ENCODE data around the gene LIN37. TPM values are rescaled to one million over a fixed set of nuclear protein-coding genes. Genes with fewer than 3 reads are reported as not detected.
"Not testable (repeated sequence)": the region's sequence is repeated elsewhere in the genome, so short reads cannot be mapped to it uniquely, and the experiment has no call there.

Gene LIN37
- total RNA-seq, 2 donors from 2014 or later = 8.3 to 9.4 TPM

DNA sequence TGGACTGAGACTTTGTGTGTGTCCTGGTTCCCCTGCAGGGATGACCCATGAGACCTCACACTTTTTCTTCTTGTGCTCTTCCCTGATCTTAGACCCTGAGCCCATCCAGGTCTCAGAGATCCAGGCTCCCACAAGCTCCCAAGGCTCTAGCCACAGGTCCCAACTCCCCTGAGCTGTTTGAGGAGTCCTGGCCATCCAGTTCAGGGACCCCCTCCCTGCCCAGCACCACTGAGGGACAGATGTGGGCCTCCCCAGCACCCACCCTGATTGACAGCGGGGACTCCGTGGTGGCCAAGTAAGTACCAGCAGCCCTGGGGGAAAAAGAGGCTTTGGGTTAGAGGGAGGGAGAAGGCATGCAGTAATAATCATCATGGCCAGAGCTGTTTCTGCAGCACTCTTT, 11.3 kb downstream of the LIN37 start:
- no peak for DNase-seq (ENCODE audit: low spot score)
- intact Hi-C loops (cut with DNase I) = no loop called here

DNA sequence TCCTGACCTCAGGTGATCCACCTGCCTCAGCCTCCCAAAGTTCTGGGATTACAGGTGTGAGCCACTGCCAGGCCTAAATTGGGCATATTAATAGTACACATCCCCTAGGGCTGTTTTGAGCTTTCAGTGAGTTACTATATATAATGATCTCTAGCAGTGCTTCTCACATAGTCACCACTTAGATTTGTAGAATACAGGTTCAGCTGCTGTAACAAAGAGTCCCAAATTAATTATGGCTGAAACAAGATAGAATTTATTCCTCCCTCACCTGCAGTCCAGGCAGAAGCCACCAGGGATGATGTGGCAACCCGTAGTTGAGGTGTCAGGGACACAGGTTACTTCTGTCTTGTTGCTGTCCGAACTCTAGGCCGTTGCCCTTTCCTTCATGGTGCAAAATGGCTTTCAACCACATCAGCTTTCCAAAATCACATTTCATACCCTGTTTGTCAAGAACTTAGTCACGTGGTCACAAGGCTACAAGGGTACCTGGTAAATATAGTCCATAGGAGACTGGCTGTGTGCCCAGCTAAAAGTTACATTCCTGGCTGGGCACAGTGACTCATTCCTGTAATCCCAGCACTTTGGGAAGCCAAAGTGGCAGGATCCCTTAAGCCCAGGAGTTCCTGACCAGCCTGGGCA, 12.5 kb downstream of the LIN37 start:
- intact Hi-C loops (cut with DNase I) = no loop called here
- no peak for DNase-seq (ENCODE audit: low spot score)

DNA sequence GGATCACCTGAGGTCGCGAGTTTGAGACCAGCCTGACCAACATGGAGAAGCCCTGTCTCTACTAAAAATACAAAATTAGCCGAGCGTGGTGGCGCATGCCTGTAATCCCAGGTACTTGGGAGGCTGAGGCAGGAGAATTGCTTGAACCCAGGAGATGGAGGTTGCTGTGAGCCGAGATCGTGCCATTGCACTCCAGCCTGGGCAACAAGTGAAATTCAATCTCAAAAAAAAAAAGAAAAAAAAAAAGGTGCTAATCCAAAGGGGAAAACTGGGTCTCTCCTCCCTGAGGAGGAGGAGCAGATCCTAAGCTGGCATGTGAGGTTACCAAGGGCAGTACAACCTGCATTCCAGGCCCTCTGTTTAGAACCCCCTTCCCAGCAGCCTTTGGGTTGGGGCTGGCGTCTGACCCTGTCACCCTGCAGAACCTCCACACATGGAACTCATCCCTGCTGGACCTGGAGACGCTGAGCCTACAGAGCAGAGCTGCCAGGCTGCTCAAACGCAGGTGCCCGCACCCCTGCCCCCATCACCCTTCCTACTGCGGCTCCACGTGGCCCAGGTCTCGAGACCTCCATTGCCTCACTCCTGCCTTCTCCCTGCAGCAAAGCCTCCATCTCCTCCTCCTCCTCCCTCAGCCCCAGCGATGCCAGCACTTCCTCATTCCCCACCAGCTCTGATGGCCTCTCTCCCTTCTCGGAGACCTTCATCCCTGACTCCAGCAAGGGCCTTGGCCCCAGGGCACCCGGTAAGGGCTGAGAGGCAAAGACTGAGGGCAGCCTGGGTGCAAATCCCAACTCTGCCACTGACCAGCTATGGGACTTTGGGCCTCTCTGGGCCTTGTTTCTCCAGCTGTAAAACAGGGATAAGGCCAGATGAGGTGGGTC, 16.3 kb downstream of the LIN37 start:
- DNase-seq (ENCODE audit: low spot score) = no peak
- intact Hi-C loops (cut with DNase I) = no loop called here

DNA sequence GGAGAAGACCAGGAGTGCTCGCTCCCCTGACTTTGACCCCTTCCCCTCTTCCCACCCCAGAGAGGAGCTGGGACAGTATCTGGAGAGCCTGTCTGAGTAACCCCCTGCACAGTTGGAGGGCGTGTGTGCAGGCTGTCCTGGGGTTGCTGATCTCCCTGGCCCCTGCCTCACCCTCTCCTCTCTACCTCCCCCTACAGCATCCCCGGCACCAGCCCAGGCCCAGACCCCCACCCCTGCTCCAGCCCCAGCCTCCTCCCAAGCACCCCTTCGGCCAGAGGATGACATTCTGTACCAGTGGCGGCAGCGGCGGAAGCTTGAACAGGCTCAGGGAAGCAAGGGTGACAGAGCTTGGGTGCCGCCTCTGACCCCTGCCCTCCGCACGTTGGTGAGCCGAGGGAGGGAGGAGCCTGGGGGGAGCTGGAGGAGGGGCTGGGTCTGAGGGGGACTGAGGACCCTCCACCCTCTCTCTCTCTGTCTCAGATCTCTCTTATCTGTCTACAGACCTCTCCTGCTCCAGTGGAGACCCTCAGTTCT, 18.3 kb downstream of the LIN37 start:
- no peak for DNase-seq (ENCODE audit: low spot score)
- intact Hi-C loops (cut with DNase I) = no loop called here

DNA sequence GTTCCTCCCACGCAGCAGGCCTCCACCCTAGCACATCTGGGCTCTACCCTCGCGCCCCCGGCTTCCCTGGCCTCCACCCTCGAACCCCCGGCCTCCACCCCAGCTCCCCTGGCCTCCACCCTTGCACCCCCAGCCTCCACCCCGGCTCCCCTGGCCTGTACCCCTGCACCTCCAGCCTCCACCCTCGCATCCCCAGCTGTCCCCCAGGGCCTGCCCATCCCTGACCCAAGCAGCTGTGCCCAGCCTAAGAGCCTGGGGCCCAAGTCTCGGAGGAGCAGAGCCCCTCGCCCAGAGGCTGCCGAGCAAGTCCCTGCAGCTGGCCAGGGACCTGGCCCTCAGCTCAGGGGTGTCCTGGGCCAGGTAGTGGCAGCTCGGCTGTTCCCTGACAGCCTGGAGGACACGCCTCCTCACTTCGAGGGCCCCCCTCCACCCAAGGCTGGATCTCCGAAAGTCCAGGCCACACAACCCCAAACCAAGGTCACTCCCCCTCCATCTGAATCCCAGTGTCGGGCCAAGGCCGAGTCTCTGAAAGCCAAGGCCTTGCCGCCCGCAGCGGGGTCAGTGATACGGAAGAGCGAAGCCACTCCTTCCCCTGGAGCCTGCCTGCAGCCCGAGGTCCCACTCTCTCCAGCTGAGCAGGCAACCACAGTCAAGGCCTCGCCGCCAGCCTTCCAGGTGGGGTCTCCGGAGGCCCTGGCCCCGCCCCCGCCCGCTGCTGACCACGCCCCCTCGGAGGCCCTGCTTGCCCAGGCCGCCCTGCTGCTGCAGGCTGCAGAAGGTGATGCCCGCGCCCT, 19.1 kb downstream of the LIN37 start:
- DNase-seq (ENCODE audit: low spot score) = no peak
- intact Hi-C loops (cut with DNase I) = no loop called here

DNA sequence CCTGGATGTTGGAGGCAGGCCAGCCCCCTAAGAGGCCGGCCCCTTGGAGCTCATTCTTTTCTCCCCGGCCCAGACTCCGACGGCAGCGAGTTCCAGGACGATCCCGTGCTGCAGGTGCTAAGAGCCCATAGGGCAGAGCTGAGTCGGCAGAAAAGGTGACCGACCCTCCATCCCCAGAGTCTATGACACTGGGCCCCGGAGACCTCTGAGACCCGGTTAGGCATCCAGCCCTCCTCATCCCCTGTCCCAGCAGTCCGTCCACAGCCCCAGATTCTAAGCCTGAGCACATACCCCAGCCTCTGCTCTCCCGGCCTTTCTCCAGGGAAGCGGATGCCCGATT, 19.7 kb downstream of the LIN37 start:
- intact Hi-C loops (cut with DNase I) = no loop called here
- DNase-seq (ENCODE audit: low spot score) = no peak

DNA sequence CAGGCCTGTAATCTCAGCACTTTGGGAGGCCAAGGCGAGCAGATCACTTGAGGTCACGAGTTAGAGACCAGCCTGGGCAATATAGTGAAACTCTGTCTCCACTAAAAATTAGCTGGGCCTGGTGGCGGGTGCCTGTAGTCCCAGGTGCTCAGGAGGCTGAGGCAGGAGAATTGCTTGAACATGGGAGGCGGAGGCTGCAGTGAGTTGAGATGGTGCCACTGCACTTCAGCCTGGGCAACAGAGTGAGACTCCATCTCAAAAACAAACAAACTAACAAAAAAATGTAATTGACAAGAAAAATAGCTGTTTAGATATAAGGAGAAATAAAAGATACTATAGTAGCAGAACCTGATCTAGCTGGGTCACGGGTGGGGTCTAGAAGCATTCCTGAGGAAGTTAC, 24.0 kb downstream of the LIN37 start:
- intact Hi-C loops (cut with DNase I); DNase-seq (ENCODE audit: low spot score): not testable (repeated sequence)

DNA sequence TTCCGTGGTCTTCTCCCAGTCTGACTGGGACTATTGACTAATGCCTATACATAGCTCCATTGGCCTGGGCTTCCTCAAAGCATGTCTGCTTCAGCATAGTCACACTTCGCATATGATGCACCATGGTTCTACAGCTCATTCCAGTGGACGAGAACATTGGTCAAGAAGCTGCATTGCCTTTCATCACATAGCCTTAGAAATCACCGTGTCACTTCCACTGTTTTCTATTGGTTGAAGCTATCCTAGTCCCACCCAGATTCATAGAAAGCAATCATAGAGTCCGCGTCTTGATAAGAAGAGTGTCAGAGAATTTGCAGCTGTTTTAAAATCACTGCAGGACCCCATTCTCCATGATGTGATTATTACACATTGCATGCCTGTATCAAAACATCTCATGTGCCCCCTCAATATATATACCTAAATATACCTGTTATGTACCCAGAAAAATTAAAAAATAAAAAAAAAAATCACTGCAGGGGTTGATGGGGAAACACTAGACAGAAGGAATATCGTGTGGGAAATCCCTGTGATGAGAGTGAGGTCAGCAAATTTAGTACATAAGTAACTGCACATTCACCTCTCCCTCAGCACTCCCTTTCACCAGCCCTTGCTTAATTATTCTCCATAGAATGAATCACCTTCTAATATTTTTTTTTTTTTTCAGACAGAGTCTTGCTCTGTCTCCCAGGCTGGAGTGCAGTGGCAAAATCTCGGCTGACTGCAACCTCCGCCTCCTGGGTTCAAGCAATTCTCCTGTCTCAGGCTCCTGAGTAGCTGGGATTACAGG, 24.8 kb downstream of the LIN37 start:
- DNase-seq (ENCODE audit: low spot score) = no peak
- intact Hi-C loops (cut with DNase I) = no loop called here

DNA sequence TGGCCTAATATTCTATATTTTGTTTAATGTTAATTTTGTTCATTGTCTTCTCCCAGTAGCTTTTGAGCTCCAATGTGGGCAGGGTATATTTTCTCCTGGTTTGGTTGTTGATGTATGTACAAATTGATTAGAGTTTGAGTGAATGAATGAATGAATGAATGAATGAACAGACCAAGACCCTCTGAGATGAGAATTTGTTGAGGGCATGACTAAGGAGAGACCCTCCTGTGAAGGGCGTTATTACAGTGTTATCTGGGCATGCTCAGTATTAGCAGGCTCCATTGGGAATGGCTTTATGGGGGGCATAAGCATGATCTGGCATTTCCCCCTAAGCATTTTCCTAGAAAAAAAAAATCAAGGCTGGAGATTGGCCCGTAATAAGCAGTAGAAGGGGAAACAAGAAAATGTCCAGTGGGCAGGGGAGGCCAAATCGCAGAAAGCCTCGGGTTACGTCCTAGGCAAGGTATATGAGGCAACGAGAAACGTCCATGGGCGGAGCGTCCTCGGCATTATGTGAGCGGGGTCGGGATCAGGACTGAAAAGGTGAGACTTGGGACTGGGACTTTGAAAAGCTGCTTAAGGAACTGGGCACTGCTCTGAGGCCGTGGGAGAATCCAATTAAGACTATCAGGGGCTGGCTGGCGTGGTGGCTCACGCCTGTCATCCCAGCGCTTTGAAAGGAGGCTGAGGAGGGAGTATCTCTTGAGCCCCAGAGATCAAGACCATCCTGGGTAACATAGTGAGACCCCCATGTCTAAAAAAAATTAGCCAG, 26.1 kb downstream of the LIN37 start:
- intact Hi-C loops (cut with DNase I) = no loop called here
- DNase-seq (ENCODE audit: low spot score) = no peak

DNA sequence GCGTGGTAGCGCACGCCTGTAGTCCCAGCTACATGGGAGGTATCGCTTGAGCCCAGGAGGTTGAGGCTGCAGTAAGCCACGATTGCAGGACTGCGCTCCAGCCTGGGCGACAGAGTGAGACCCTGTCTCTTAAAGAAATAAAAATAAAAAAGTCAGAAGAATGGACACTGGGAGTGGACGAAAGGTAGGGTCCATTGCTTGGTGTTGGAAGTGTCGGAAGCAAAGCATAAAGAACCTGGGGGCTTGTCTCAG, 26.6 kb downstream of the LIN37 start:
- DNase-seq (ENCODE audit: low spot score) = no peak
- intact Hi-C loops (cut with DNase I) = no loop called here

DNA sequence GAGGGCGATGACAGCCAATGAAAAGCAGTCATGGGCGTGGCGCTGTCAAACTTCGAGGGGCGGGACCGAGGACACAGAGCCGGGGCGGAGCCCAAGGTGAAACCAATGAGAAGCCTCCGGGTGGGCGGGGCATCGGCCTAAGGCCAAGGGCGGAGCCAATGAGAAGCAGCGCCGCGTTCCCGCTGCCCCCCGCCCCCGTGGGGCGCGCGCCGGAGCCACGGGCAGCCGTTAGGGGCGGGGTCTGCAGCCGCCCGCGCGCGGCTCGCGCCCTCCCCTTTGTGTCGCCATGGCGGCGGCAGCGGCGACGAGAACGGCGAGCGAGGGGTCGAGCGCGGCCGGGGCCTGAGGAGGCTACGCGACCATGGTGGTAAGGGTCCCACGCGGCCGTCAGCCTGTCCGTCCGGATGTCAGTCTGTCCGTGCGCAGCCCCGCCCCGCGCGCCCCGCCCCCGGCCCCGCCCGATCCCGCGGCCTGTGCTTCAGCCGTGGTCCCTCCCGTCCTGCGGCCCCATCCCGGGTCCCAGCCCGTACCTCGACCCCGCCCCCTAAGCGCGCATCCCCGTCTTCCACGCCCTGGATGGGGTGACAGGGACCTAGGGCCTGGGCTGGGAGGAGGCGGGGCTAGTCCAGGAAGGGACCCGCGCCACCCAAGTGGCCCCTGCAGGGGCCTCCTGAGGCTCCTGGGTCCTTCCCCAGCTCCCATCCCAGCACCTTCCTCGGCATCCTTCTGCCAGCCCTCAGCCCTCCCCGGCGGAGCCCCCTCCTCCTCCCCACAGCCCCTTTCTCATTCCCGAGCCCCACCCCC, 27.1 kb downstream of the LIN37 start, which contains the start of gene ARHGAP33:
Gene ARHGAP33 (plus strand): TSS at position 267 of the 804 bp plus-strand sequence. CDS start 95 bp downstream, at position 362.
- peak; percentile 100 for DNase-seq (ENCODE audit: low spot score)
- intact Hi-C loops (cut with DNase I) = no loop called here

DNA sequence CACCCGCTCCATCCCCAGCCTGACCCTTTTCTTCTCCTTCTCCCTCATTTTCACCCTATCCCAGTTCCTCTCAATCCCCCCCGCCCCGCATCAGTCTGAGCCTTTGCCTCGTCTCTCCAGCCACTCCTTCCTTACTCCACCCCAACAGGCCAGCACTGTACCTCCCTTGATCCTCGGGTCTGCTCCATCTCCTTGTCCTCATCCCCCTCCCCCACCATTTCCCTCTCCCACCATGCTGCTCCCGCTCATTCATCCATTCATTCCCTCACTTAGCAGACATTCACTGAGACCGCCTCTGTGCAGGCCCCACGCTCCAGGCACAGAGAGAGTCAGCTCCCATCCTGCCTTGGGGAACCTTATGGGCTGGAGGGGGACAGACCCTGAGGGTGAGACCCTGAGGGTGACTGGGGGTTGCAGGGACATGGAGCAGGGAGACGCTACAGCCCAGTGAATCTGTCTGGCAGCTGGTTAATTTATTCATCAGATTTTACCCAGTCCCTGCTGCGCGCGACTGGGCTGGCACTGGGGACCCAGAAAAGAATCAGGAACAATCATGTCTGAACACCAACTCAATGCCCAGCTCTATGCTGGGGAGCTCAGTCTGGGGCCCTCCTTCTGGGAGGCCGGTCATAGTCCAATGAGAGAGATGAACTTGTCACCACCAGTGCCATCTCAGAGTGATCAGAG, 27.9 kb downstream of the LIN37 start:
- intact Hi-C loops (cut with DNase I) = no loop called here
- DNase-seq (ENCODE audit: low spot score) = no peak

DNA sequence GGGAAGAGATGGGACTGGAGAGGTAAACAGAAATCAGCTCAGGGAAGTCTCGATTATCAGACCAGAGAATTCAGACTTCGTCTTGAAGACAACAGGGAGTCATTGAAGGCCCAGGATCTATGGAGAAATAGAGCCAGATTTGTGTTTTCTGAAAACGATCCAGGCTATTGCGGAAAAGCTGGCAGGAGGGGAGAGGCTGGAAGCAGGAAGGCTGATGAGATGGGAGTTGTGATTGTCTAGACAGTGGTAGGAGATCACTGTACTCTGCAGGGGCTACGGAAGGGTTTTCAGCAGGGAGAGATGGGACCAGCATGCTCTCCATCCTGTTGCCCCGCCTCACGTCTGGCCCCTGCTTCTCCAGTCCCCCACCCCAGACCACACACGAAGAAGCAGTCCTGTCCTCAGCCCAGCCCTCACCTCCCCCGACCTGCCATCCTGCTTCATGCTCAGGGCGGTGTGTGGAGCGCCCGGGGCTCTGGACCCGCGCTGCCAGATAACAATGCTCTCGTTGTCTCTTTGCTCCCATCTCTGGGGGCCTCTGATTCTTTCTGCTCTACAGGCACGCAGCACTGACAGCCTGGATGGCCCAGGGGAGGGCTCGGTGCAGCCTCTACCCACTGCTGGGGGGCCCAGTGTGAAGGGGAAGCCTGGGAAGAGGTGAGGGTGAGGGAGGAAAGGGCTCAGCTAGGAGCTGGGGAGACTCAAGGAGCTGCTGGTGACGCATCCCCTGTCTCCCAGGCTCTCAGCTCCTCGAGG, 28.9 kb downstream of the LIN37 start:
- no peak for DNase-seq (ENCODE audit: low spot score)
- intact Hi-C loops (cut with DNase I) = no loop called here

DNA sequence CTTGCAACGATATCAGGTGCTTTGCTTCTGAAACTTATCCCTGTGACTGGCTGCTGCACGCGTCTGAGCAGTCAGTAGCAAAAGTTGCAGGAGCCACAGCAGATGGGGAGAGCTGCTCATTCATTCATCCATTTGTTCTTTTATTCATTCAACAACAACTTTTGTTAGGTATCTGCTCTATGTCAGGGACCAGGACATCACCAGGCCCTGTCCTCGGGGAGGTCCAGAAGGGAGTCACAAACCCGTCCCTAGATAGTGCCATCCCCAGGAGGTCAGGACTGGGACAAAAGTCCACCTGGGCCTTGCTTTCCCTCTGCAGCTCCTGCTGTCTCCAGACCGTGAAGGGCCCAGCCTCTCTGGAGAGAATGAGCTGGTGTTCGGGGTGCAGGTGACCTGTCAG, 29.6 kb downstream of the LIN37 start:
- intact Hi-C loops (cut with DNase I) = no loop called here
- no peak for DNase-seq (ENCODE audit: low spot score)

DNA sequence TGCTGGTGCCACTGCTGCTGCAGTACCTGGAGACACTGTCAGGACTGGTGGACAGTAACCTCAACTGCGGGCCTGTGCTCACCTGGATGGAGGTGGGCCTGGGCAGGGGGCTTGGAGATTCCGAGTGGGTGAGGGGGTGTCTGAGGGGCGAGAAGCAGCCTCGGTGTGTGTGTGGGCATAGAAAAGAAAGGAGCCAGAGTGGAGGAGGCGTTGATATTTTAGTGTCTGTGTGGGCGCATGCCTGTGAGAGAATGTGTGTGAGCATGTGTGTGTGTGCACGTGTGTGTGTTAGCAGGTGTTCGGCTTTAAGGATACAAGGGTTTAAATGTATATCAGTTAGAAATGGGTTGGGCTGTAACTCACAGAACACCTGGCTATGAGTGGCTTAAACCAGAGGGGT, 30.7 kb downstream of the LIN37 start:
- intact Hi-C loops (cut with DNase I) = no loop called here
- no peak for DNase-seq (ENCODE audit: low spot score)

DNA sequence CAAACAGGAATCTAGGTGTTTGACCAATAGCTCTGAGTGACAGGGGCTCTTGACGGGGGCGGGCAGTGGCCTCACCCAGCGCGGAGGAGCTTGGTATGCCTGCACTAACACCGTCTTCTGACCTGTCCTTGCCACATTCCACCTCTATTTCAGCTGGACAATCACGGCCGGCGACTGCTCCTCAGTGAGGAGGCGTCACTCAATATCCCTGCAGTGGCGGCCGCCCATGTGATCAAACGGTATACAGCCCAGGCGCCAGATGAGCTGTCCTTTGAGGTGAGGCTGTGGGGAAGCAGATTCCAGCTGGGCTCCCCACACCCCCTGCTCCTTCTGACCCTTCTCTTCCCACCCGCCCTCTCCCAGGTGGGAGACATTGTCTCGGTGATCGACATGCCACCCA, 31.7 kb downstream of the LIN37 start:
- DNase-seq (ENCODE audit: low spot score) = no peak
- intact Hi-C loops (cut with DNase I) = no loop called here

DNA sequence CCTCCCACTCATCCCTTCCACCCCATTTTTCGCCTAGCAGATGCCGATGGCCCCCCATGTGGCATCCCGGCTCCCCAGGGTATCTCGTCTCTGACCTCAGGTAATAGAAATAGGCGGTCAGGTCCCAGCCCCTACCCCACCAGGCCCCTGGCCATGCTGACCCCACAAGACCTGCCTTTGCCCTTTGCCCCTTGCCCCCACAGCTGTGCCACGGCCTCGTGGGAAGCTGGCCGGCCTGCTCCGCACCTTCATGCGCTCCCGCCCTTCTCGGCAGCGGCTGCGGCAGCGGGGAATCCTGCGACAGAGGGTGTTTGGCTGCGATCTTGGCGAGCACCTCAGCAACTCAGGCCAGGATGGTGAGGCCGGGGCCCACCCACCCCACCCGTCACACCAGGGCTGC, 32.3 kb downstream of the LIN37 start:
- intact Hi-C loops (cut with DNase I) = no loop called here
- no peak for DNase-seq (ENCODE audit: low spot score)

Data from posterior vena cava (tissue), 2 donors.